ENCODE measurements around the gene NFIC.
"Not testable (repeated sequence)": the region's sequence is repeated elsewhere in the genome, so short reads cannot be mapped to it uniquely, and the experiment has no call there.

Gene NFIC

GRCh38 chr19:3338541-3339181 is 27.7 kb upstream of the NFIC start:
- no peak for DNase-seq

DNA sequence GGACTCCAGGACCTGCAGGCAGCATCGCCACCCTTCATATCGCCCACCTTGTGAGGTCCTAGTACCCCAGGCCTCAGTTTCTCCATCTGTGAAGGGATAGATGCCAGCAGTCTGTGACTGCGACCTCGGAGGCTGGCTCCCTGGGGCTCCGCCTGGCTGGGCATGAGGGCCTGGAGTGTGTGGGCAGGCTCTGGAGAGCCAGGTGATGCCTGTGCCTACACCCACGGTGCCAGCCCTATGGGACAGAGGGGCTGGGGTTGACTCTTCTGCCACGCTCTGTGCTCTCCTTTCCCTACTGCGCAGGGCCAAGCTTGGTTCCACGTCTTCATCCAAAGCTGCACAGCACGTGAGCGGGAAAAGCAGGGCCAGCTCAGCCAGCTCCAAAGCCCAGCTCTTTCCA is 26.0 kb upstream of the NFIC start:
- DNase-seq = no peak

GRCh38 chr19:3342246-3342645 is 24.1 kb upstream of the NFIC start:
- no peak for DNase-seq

DNA sequence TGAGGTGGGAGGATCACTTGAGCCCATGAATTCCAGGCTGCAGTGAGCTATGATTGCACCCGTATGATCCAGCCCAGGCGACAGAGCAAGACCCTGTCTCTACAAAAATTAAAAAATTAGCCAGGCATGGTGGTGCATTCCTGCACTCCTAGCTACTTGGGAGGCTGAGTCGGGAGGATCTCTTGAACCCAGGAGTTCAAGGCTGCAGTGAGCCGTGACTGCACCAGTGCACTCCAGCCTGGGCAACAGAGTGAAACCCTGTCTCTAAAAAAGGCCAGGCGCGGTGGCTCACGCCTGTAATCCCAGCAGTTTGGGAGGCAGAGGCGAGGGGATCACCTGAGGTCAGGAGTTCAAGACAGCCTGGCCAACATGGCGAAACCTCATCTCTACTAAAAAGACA is 23.4 kb upstream of the NFIC start:
- not testable (repeated sequence) for DNase-seq

DNA sequence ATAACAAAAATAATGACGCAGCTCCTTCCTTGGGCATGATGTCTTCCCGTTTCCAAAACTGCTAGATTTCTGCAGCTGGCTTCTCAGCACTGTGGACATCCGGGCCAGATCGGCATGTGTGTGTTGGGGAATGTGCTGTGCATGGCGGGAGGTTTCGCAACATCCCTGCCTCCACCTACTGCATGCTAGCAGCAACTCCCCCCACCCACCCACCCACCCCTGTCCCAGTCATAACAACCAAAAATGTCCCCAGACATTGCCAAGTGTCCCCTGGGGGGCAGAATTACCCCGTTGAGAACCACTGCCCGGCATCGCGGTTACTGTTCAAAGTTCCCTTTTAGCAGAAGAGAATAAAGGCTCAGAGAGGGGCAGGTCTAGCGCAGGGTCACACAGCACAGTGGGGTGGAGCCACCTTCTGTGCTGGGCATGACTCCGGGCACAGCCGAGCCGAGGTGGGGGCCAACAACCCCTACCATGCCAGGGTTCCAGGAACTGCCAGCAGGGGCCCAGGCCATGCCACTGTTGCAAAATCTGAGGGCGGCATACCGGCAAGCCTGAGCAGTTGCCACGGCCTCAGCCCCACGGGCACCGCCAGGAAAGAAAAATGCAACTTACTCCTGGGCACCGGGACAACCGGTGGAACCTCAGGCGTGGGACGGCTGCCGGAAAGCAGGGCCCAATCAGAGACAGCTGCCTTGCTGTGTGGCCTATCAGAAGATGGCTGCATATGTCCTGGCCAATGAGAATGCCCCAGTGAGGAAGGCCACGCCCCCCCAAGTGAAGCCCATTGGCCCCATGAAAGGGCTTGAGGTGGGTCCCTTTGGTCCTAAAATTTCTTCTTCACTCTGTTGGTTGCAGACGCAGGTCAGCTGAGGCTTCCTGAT is 22.5 kb upstream of the NFIC start:
- no peak for DNase-seq

GRCh38 chr19:3344608-3345598 is 21.5 kb upstream of the NFIC start:
- no peak for DNase-seq

DNA sequence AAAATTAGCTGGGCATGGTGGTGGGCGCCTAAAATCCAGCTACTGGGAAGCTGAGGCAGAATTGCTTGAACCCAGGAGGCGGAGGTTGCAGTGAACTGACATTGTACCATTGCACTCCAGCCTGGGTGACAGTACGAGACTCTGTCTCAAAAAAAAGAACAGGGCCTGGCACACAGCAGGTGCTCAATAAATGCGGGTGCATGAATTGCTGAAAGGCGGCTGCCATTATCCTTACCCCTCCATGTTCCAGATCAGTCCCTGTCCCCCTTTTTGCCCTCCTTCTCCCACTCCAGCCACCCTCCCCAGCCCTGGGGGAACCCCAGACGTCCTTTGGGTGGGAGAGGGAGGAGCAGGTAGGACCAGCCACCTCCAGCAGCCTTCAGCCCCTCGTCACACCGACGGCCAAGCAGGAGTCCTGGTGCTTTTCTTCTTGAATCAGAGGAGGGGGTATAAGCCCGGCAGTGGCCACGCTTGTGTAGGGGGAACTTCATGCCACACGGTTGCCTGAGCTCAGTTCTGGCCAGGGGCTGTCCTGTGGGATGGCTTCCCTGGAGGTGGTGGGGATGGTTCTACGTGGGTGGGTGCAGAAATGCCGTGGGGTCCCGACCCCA is 20.4 kb upstream of the NFIC start:
- no peak for DNase-seq

DNA sequence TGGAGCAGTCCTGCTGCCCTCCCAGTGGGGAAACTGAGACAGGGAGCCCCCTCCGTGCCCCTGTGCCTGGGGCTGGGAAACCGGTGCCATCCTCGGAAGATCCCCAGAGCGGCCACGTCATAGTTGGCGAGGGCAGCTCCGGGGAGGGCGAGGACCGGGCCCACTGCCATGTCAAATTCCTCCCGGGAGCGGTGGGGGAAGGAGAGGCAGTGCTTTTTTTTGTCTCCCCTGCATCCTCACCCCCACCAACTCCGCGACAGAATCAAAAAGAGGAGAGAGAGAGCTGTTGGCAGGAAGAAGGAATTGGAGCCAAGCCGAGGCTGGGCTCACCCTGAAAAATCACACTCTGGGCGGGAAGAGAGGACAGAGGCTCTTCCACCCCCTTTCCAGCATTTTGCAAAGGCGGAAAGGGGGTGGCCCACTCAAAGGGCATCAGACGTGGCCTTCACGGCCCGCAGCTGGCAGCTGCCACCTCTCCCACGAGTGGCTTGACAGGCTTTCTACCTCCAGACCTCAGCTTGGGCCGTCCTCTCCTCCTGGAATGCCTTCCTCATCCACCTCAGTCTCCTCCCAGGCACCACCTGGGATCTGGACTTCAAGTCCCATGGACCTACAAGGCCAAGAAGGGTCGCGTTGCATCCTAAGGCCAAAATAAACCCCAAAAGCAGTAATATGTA is 19.6 kb upstream of the NFIC start:
- no peak for DNase-seq

- DNase-seq = no peak
These were observed 18.3 kb upstream of the NFIC start for GRCh38 chr19:3348042-3348441.

GRCh38 chr19:3348469-3348868 is 17.9 kb upstream of the NFIC start:
- DNase-seq = not testable (repeated sequence)

- DNase-seq = no peak
These were observed 16.2 kb upstream of the NFIC start for GRCh38 chr19:3350014-3350663.

- DNase-seq = no peak
These were observed 14.5 kb upstream of the NFIC start for GRCh38 chr19:3351702-3352447.

- no peak for DNase-seq
These were observed 12.9 kb upstream of the NFIC start for GRCh38 chr19:3353493-3353892.

DNA sequence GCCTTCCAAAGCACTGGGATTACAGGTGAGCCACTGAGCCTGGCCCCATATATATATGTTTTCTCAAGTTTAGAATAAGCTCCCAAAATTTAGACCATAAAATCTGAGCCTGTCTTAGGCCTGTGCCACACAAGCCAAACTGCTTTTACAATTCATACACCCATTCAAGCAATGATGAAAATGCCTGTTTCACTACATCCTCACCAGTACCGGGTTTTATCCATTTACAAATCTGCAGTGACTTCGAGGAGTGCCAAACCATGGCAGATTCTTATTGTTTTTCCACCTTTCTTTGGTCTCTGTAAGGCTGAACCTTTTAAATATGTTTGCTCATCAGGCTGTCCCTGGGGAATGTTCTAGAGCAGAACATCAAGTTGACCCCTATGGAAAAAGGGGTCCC is 9.6 kb upstream of the NFIC start:
- DNase-seq = no peak

DNA sequence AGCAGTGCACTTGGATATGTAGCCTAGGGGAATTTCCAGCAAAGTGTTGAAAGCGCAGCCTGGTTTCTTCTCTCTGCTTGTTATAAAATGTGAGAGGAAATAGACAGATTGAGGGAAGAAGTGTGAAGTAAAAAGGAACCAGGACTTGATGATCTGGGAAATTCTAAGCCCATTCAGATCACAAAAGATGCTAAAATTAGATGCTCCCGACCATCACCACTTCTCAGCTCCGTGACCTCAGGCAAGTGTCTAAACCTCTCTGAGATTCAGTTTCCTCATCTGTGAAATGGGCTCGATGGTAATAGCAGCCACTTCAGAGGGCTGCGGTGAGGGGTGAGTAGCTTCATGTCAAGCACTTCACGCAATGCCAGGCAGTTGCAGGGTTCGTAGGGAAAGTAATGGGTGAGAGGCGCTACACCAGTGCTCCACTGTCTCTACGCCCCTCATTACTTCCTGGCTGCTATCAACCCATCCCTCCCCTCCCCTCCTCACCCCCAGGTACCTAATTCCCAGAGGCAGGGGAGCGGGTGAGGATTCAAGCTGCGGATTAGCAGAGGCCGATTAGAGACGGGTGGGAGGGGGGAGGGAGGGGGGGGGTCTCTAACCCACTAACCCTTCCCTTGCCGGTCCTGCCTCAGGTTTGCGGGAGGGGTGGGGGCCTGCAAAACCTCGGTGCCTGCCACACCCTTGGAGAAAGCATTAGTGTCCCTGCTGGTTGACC is 9.0 kb upstream of the NFIC start:
- no peak for DNase-seq

DNA sequence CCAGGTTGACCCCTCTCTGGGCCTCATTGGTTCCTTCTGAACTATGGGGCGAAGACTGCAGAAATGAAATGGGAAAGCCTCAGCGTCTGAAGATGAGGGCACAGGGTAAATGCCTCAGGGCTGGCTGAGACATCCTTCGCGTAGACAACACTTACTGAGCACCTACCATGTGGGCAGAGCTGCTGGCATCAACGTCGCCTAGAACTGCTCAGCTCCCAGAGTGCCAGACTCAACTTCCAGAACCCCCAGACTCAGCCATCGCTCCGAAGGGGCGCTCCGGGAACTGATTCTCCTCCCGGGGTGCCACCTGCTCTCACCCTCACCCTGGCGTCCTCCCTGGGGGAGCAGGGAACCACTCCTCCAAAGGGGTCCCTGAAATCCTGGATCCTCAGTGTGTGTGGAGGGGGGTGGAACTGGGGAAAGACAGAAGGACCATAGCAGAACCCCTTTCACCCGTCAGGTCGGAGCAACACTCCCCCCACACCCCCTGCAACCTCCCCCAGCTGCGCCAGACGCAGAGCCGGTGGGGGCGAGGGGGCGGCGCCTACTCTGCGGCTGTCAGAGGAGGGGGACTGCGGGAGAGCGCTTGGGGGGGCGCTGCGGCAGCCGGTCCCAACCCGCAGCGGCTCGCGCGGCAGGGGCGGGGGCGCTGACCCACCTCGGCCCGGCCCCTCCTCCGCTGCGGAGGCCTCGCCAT is 8.2 kb upstream of the NFIC start:
- no peak for DNase-seq

- DNase-seq = no peak
These were observed 7.7 kb upstream of the NFIC start for GRCh38 chr19:3358689-3359014.

GRCh38 chr19:3359015-3359918 is 7.1 kb upstream of the NFIC start:
- no peak for DNase-seq

Measured in NCI-H1417 treated with DMSO at 0.1 percent for 48 hours (cell line).